ENCODE measurements around the gene TAC4.
A peak's percentile ranks its signal among the peaks of the same experiment; 100 is the strongest.

TAC4 gene

GRCh38 chr17:49843774-49844350 is 4.0 kb downstream of the TAC4 start:
- Histone ChIP-seq H3K27me3 (ENCODE audit: low read length) (no peaks in the 10 kb centered on the region), H3K36me3 (ENCODE audit: low read length) (no peaks in the 10 kb centered on the region), H3K4me2 (ENCODE audit: low read depth, low read length, poor library complexity, severe bottlenecking) (no peak overlapping the region), H3K9me3 (ENCODE audit: insufficient read depth, low read length) (no peaks in the 10 kb centered on the region), H3K9me2 (replicated peaks; ENCODE audit: insufficient read depth, low read length) (no peaks in the 10 kb centered on the region), H4K20me1 (ENCODE audit: low read depth, low read length) (no peaks in the 10 kb centered on the region), H2AFZ (ENCODE audit: low read depth, low read length, severe bottlenecking) (no peak overlapping the region), H3K27ac (ENCODE audit: low read depth, low read length) (no peak overlapping the region), H3K9ac (ENCODE audit: low read length) (no peak overlapping the region), H3F3A (ENCODE audit: insufficient read depth) (no peaks in the 10 kb centered on the region), H3K4me3 (ENCODE audit: insufficient read depth, low read length, poor library complexity, severe bottlenecking) (no peak overlapping the region), H3K79me2 (ENCODE audit: insufficient read depth, low read length) (no peaks in the 10 kb centered on the region)
- TF ChIP-seq CTCF (IDR thresholded peaks at IDR 0.05; ENCODE audit: insufficient read depth, low read length, poor library complexity, severe bottlenecking) (peak; percentile 29), EZH2phosphoT487 (conservative IDR thresholded peaks at IDR 0.05; ENCODE audit: low read length) (no peak)

- no peak for TF ChIP-seq EZH2phosphoT487 (conservative IDR thresholded peaks at IDR 0.05; ENCODE audit: low read length)
- TF ChIP-seq CTCF (IDR thresholded peaks at IDR 0.05; ENCODE audit: insufficient read depth, low read length, poor library complexity, severe bottlenecking), result no peak
- Histone ChIP-seq H3K4me3 (ENCODE audit: insufficient read depth, low read length, poor library complexity, severe bottlenecking) (no peak overlapping the region), H3K9me3 (ENCODE audit: insufficient read depth, low read length) (no peaks in the 10 kb centered on the region), H3K27ac (ENCODE audit: low read depth, low read length) (no peak overlapping the region), H3K36me3 (ENCODE audit: low read length) (no peaks in the 10 kb centered on the region), H4K20me1 (ENCODE audit: low read depth, low read length) (no peaks in the 10 kb centered on the region), H3K9ac (ENCODE audit: low read length) (no peak overlapping the region), H2AFZ (ENCODE audit: low read depth, low read length, severe bottlenecking) (no peak overlapping the region), H3K27me3 (ENCODE audit: low read length) (no peaks in the 10 kb centered on the region), H3K79me2 (ENCODE audit: insufficient read depth, low read length) (no peaks in the 10 kb centered on the region), H3K4me2 (ENCODE audit: low read depth, low read length, poor library complexity, severe bottlenecking) (no peak overlapping the region), H3K9me2 (replicated peaks; ENCODE audit: insufficient read depth, low read length) (no peaks in the 10 kb centered on the region), H3F3A (ENCODE audit: insufficient read depth) (no peaks in the 10 kb centered on the region)
Measured at GRCh38 chr17:49842846-49843245, 5.0 kb downstream of the TAC4 start.

- Histone ChIP-seq H3K9ac (ENCODE audit: low read length) (no peak overlapping the region), H3K9me3 (ENCODE audit: insufficient read depth, low read length) (no peaks in the 10 kb centered on the region), H3K27ac (ENCODE audit: low read depth, low read length) (no peak overlapping the region), H4K20me1 (ENCODE audit: low read depth, low read length) (no peaks in the 10 kb centered on the region), H3K4me3 (ENCODE audit: insufficient read depth, low read length, poor library complexity, severe bottlenecking) (no peak overlapping the region), H3F3A (ENCODE audit: insufficient read depth) (no peaks in the 10 kb centered on the region), H3K27me3 (ENCODE audit: low read length) (no peaks in the 10 kb centered on the region), H3K4me2 (ENCODE audit: low read depth, low read length, poor library complexity, severe bottlenecking) (no peak overlapping the region), H3K9me2 (replicated peaks; ENCODE audit: insufficient read depth, low read length) (no peaks in the 10 kb centered on the region), H3K36me3 (ENCODE audit: low read length) (no peaks in the 10 kb centered on the region), H3K79me2 (ENCODE audit: insufficient read depth, low read length) (no peaks in the 10 kb centered on the region), H2AFZ (ENCODE audit: low read depth, low read length, severe bottlenecking) (no peak overlapping the region)
- no peak for TF ChIP-seq EZH2phosphoT487 (conservative IDR thresholded peaks at IDR 0.05; ENCODE audit: low read length)
- TF ChIP-seq CTCF (IDR thresholded peaks at IDR 0.05; ENCODE audit: insufficient read depth, low read length, poor library complexity, severe bottlenecking), result no peak
Measured at GRCh38 chr17:49842371-49842770, 5.5 kb downstream of the TAC4 start.

Measured in SU-DHL-6 (cell line).